Spleen (tissue), 11 donors: ENCODE data around the gene HPS5. TPM values are rescaled to one million over a fixed set of nuclear protein-coding genes. Genes with fewer than 3 reads are reported as not detected.

Experiments used
- DNase-seq: peaks from one replicate; pipeline ENCODE4 v3.0.0-alpha.2; 2020
- H3K27ac ChIP-seq, 8 donors: fragments of 200-600 bp; sonication (generic) in 7 of 8; 1 replicate in 4 of 8; 2 replicates in 4 of 8; pipeline versions ENCODE4 v1.5.0 to v1.8.0; 2016 to 2021; ENCODE audit warnings: inconsistent platforms in 4 of 8, mild to moderate bottlenecking in 4 of 8, moderate library complexity in 1 of 8
- H3K27me3 ChIP-seq, 7 donors: fragments of 200-600 bp; sonication (generic) in 6 of 7; replicated peaks in 1 of 7; 1 replicate in 4 of 7; 2 replicates in 3 of 7; pipeline versions ENCODE4 v1.5.0 to v1.8.0; 2016 to 2021; ENCODE audit warnings: inconsistent platforms in 3 of 7, mild to moderate bottlenecking in 1 of 7
- H3K36me3 ChIP-seq, 6 donors: fragments of 200-600 bp; sonication (generic) in 5 of 6; 1 replicate in 4 of 6; 2 replicates in 2 of 6; pipeline versions ENCODE4 v1.5.0 to v1.8.0; 2016 to 2021; ENCODE audit warnings: inconsistent platforms in 2 of 6
- H3K4me1 ChIP-seq, 6 donors: fragments of 200-600 bp; sonication (generic) in 5 of 6; 1 replicate in 3 of 6; 2 replicates in 3 of 6; pipeline versions ENCODE4 v1.5.0 to v1.8.0; 2016 to 2021; ENCODE audit warnings: inconsistent platforms in 3 of 6
- H3K4me3 ChIP-seq, 8 donors: fragments of 200-600 bp; sonication (generic) in 7 of 8; 1 replicate in 4 of 8; 2 replicates in 4 of 8; pipeline versions ENCODE4 v1.5.0 to v1.8.0; 2016 to 2021; ENCODE audit warnings: inconsistent platforms in 4 of 8, mild to moderate bottlenecking in 4 of 8, moderate library complexity in 2 of 8
- H3K9me3 ChIP-seq, 8 donors: fragments of 200-600 bp; sonication (generic) in 7 of 8; 1 replicate in 4 of 8; 2 replicates in 4 of 8; pipeline versions ENCODE4 v1.5.0 to v1.8.0; 2016 to 2021; ENCODE audit warnings: inconsistent platforms in 4 of 8
- POLR2A ChIP-seq, 3 donors: fragments of 450-650 bp; IDR thresholded peaks; one replicate each; pipeline ENCODE4 v1.5.1; 2017; ENCODE audit warnings: antibody characterized with exemption in 3 of 3, mild to moderate bottlenecking in 1 of 3
- POLR2AphosphoS5 ChIP-seq, 3 donors: sonication (generic); formaldehyde crosslinking; IDR thresholded peaks; one replicate each; pipeline ENCODE4 v1.5.1; 2017; ENCODE audit warnings: antibody characterized with exemption in 3 of 3
- WGBS, 5 donors: extraction: QIAGEN DNeasy Blood & Tissue Kit in 3 of 5; methylation state at CpG; one replicate each; pipeline versions ENCODE4 v1.1.5 to v1.1.7; 2013 to 2018; 5-methylcytosine and 5-hydroxymethylcytosine counted together
- intact Hi-C: fragments of 100-400 bp; cut with DNase I; formaldehyde crosslinking; loops from one replicate; pipeline ENCODE4 v1.15.0; 2023; ENCODE audit warnings: low total_unique reads
- polyA plus RNA-seq, 3 donors: library from polyadenylated mRNA; stranded (reverse); fragments of 200-250 nt; gene quantifications; one replicate each; pipeline ENCODE4 v1.2.1, GENCODE V29; 2013
- total RNA-seq, 7 donors: library from RNA; depleted of rRNA in 3 of 7; stranded (reverse); fragments of >200 nt in 3 of 7; fragmentation: NEBNext Ultra II Directional in 4 of 7; extraction: Animal tissue kit (Norgen Biotek cat#: 25700) in 4 of 7; gene quantifications; one replicate each; pipeline versions ENCODE4 v1.1.0 to v1.2.1, GENCODE V29; 2016 to 2021
- TF ChIP-seq, protein P1 (sequence below), 11 experiments: fragments of 200-600 bp in 7 of 11; fragments of 450-650 bp in 4 of 11; sonication (generic) in 4 of 11; IDR thresholded peaks in 8 of 11; conservative IDR thresholded peaks in 3 of 11; 1 replicate in 7 of 11; 2 replicates in 4 of 11; pipeline versions ENCODE4 v1.4.0 to v1.8.0; 2016 to 2021; ENCODE audit warnings: antibody characterized with exemption in 11 of 11, inconsistent platforms in 4 of 11, mild to moderate bottlenecking in 1 of 11
- donor health status: healthy with polysubstance abuse.
- donor health status: DM: no; HTN: no; CAD: no; lungs with moderate emphysema.
- donor health status: DM: no; HTN: no; CAD: no.
- donor health status: Bipolar disorder and iron deficiency.
- donor health status: healthy.
- donor health status: DM: no; HTN: no; CAD: no.
- donor health status: DM: yes; HTN: yes; CAD: no.

HPS5 gene
- total and polyA plus RNA-seq, 10 donors: 10.3 to 35.7 (median 27.7) TPM

DNA sequence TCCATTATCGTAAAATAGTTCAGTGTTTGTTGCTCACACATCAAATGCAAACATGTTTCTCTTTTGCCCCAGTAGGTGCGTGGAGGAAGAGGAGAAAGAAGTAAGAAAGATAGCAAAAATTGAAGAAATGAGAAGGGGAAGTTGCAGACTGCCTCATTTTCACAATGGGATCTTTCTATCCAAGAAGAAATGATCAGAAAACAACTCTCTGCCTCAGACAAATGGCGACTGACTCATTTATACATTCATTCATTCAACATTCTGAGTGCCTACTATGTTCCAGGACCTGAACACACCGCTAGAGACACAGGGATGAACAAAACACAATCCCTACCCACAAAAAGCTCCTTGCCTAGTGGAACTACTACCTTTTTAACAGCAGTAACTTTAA lies 367 bp downstream of the HPS5 start:
- H3K27me3 ChIP-seq: no peaks in the 10 kb centered on the region
- H3K4me1 ChIP-seq: peaks cover 40 to 80% (median 60%) of the 10 kb centered on the region in 6 donors
- TF ChIP-seq, protein P1, sequence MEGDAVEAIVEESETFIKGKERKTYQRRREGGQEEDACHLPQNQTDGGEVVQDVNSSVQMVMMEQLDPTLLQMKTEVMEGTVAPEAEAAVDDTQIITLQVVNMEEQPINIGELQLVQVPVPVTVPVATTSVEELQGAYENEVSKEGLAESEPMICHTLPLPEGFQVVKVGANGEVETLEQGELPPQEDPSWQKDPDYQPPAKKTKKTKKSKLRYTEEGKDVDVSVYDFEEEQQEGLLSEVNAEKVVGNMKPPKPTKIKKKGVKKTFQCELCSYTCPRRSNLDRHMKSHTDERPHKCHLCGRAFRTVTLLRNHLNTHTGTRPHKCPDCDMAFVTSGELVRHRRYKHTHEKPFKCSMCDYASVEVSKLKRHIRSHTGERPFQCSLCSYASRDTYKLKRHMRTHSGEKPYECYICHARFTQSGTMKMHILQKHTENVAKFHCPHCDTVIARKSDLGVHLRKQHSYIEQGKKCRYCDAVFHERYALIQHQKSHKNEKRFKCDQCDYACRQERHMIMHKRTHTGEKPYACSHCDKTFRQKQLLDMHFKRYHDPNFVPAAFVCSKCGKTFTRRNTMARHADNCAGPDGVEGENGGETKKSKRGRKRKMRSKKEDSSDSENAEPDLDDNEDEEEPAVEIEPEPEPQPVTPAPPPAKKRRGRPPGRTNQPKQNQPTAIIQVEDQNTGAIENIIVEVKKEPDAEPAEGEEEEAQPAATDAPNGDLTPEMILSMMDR (IDR thresholded peaks at IDR 0.05 in 8 of 11, conservative IDR thresholded peaks at IDR 0.05 in 3 of 11): peak in 1 of 11 experiments; percentile 4
- no peak for TF ChIP-seq POLR2AphosphoS5 (IDR thresholded peaks at IDR 0.05)
- intact Hi-C loops: loop anchor here (5.0 kb wide), 1 partner anchor 76 kb away; no protein-coding TSS in a partner anchor
- no peaks in the 10 kb centered on the region for H3K9me3 ChIP-seq
- peak overlapping the region; percentile 44 to 84 (median 70) for H3K4me3 ChIP-seq
- no peak for DNase-seq
- WGBS, 5 donors: 3 to 8% (median 6%) methylated on average over 4 of the region's 4 CpGs
- H3K36me3 ChIP-seq: peaks cover 0 to 30% (median 8%) of the 10 kb centered on the region in 6 donors
- peak overlapping the region; percentile 94 to 99 (median 98) for H3K27ac ChIP-seq

DNA sequence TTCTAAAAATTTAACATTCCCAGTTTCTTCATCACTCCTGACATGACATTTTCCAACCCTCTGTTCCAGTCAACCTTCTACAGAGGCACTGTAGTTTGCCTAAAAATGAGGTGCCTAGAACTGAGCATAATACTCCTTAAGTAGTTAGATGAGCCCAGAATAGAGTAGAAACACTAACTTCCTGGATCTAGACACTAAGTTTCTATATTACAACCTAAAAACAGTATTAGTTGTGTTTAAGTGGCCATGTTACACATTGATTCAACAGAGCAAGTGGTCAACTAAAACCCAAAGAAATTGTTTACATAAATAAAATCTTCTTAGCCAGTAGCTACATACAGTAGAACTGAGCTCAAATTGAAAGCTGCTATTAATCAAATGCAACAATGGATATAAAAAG lies 1.3 kb downstream of the HPS5 start:
- Histone ChIP-seq H3K4me3 (peak overlapping the region in 6 of 8 donors; percentile 7 to 79 (median 70)), H3K4me1 (peaks cover 40 to 76% (median 57%) of the 10 kb centered on the region in 6 donors), H3K27me3 (no peaks in the 10 kb centered on the region), H3K36me3 (peaks cover 0 to 30% (median 1%) of the 10 kb centered on the region in 6 donors), H3K27ac (peak overlapping the region in 4 of 8 donors; percentile 97 to 99 (median 98)), H3K9me3 (no peaks in the 10 kb centered on the region)
- no peak for DNase-seq
- TF ChIP-seq, protein P1 (IDR thresholded peaks at IDR 0.05 in 8 of 11, conservative IDR thresholded peaks at IDR 0.05 in 3 of 11): no peak
- intact Hi-C loops: loop anchor here (5.0 kb wide), 1 partner anchor 77 kb away; no protein-coding TSS in a partner anchor

DNA sequence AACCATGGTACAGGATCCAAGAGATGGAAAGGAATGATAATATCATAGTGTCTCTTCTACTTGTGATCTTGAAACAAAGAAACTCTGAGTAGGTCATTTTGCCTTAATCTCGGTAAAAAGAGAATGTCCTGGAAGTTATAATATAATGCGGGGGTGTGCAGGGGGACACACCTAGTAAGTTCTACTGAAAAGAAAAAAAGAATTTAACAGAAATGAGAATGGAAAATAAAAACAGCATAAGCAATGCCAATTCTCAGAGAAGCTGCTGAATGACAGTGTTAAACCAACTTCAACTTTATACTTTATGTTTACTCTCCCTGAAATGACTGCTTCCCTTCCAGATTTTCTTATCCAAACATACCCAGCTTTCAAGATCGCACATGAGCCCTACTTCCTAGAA lies 2.0 kb downstream of the HPS5 start:
- no peaks in the 10 kb centered on the region for H3K27me3 ChIP-seq
- no peaks in the 10 kb centered on the region for H3K9me3 ChIP-seq
- no peak for DNase-seq
- H3K4me3 ChIP-seq: peak overlapping the region in 1 of 8 donors; percentile 7
- intact Hi-C loops: loop anchor here (5.0 kb wide), 1 partner anchor 77 kb away; no protein-coding TSS in a partner anchor
- TF ChIP-seq, protein P1 (IDR thresholded peaks at IDR 0.05 in 8 of 11, conservative IDR thresholded peaks at IDR 0.05 in 3 of 11): no peak
- TF ChIP-seq POLR2AphosphoS5 (IDR thresholded peaks at IDR 0.05) (no peak), POLR2A (IDR thresholded peaks at IDR 0.05) (no peak)
- peak overlapping the region in 2 of 8 donors; percentile 98 to 99 for H3K27ac ChIP-seq
- H3K4me1 ChIP-seq: peaks cover 33 to 76% (median 52%) of the 10 kb centered on the region in 6 donors
- WGBS, 5 donors: 92 to 96% (median 93%) methylated on average over 3 of the region's 3 CpGs
- peaks cover 0 to 28% (median under 1%) of the 10 kb centered on the region in 6 donors for H3K36me3 ChIP-seq

DNA sequence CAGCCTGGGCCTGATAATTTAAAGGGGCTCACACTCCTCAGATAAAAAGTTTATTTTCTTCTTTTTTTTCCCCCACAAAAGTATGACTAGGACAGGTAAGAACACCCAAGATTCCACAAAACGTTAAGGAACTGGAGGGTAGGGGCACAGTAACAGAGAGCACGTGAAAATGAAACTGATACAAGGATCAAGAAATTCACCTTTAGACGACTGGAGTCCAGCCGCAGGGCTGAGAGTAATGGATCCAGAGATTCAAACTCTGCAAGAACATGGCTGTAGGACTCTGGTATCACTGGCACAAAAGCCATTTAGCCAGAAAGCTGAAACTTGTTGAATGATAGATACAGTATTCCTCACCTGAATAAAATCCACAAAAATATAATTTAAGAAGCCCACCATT lies 4.4 kb downstream of the HPS5 start:
- WGBS, 5 donors: 86 to 94% (median 90%) methylated on average over 4 of the region's 4 CpGs
- Histone ChIP-seq H3K4me3 (no peak overlapping the region), H3K36me3 (peaks cover 0 to 43% (median 0%) of the 10 kb centered on the region in 6 donors), H3K9me3 (no peaks in the 10 kb centered on the region), H3K4me1 (peaks cover 14 to 78% (median 37%) of the 10 kb centered on the region in 6 donors), H3K27me3 (no peaks in the 10 kb centered on the region), H3K27ac (no peak overlapping the region)
- DNase-seq: no peak
- TF ChIP-seq, protein P1 (IDR thresholded peaks at IDR 0.05 in 8 of 11, conservative IDR thresholded peaks at IDR 0.05 in 3 of 11): no peak
- TF ChIP-seq POLR2AphosphoS5 (IDR thresholded peaks at IDR 0.05) (no peak), POLR2A (IDR thresholded peaks at IDR 0.05) (no peak)
- intact Hi-C loops: no loop called here
